IMR-90 (cell line): Measurements from ENCODE around the gene STPG1. TPM values are rescaled to one million over a fixed set of nuclear protein-coding genes. Genes with fewer than 3 reads are reported as not detected.

Experiments
- ATAC-seq: fragments of 200-7000 bp; cut with Tn5 transposase; 2 replicates; pipeline ENCODE4 v1.9.1; 2020; ENCODE audit warnings: low read depth, mild to moderate bottlenecking, moderate library complexity
- BruUV-seq: library from RNA; stranded (reverse); fragments of 400-500 nt; replicated peaks from 2 replicates; lab custom pipeline; 2021; lab: Mats Ljungman, UMichigan
- CTCF ChIA-PET: fragments of 300-600 bp; formaldehyde crosslinking; extraction: SDS; loops from one replicate; lab custom pipeline; 2021; ENCODE audit warnings: antibody characterized with exemption; lab: Yijun Ruan, JAX
- POLR2A ChIA-PET: fragments of 300-600 bp; sonication (Branson Sonifier 250); formaldehyde crosslinking; loops from one replicate; lab custom pipeline; 2022; ENCODE audit warnings: antibody characterized with exemption; ENCODE audit not compliant: unreplicated experiment; lab: Charles Lee
- DNase-seq: peaks from one replicate; pipeline ENCODE4 v3.0.0; 2013
- H2AFZ ChIP-seq: replicated peaks from 2 replicates; pipeline ENCODE3; 2013; ENCODE audit warnings: low read length, mild to moderate bottlenecking; ENCODE audit not compliant: poor library complexity
- H2AK5ac ChIP-seq: 2 replicates; pipeline ENCODE4 v1.6.1; 2013; ENCODE audit warnings: low read depth, low read length, inconsistent platforms
- H2AK9ac ChIP-seq: replicated peaks from 2 replicates; pipeline ENCODE3; 2013; ENCODE audit warnings: mild to moderate bottlenecking, low read depth, low read length, moderate library complexity; ENCODE audit not compliant: poor library complexity
- H2BK120ac ChIP-seq: 2 replicates; pipeline ENCODE4 v1.6.1; 2013; ENCODE audit warnings: low read depth, low read length, inconsistent platforms
- H2BK15ac ChIP-seq: 3 replicates; pipeline ENCODE4 v1.6.1; 2013; ENCODE audit warnings: low read depth, low read length, inconsistent platforms
- H2BK20ac ChIP-seq: 2 replicates; pipeline ENCODE4 v1.6.1; 2013; ENCODE audit warnings: low read depth, mild to moderate bottlenecking, inconsistent platforms, low read length, moderate library complexity
- H2BK5ac ChIP-seq: 2 replicates; pipeline ENCODE4 v1.6.1; 2013; ENCODE audit warnings: mild to moderate bottlenecking, low read depth, low read length, inconsistent platforms; ENCODE audit not compliant: poor library complexity, severe bottlenecking
- H3K14ac ChIP-seq: replicated peaks from 2 replicates; pipeline ENCODE4 v1.6.1; 2013; ENCODE audit warnings: low read depth, low read length, inconsistent platforms
- H3K18ac ChIP-seq: 2 replicates; pipeline ENCODE4 v1.6.1; 2013; ENCODE audit warnings: low read depth, low read length, control low read depth
- H3K23ac ChIP-seq: 2 replicates; pipeline ENCODE4 v1.6.1; 2013; ENCODE audit warnings: low read depth, low read length, inconsistent platforms
- H3K27ac ChIP-seq: 2 replicates; pipeline ENCODE4 v1.5.1; 2013; ENCODE audit warnings: mild to moderate bottlenecking, control low read depth, low read length; ENCODE audit not compliant: insufficient read depth
- H3K27me3 ChIP-seq: 2 replicates; pipeline ENCODE4 v1.6.1; 2013; ENCODE audit warnings: low read length; ENCODE audit not compliant: control insufficient read depth, insufficient read depth
- H3K36me3 ChIP-seq: 2 replicates; pipeline ENCODE4 v1.6.1; 2013; ENCODE audit warnings: low read length, mixed read lengths; ENCODE audit not compliant: control insufficient read depth, insufficient read depth
- H3K4ac ChIP-seq: 2 replicates; pipeline ENCODE4 v1.6.1; 2013; ENCODE audit warnings: low read depth, low read length, inconsistent platforms
- H3K4me1 ChIP-seq: 2 replicates; pipeline ENCODE4 v1.6.1; 2013; ENCODE audit warnings: low read length, mixed read lengths; ENCODE audit not compliant: control insufficient read depth, insufficient read depth
- H3K4me2 ChIP-seq: 2 replicates; pipeline ENCODE4 v1.6.1; 2013; ENCODE audit warnings: low read depth, mild to moderate bottlenecking, control low read depth, low read length, moderate library complexity
- H3K4me3 ChIP-seq: 2 replicates; pipeline ENCODE4 v1.5.1; 2013; ENCODE audit warnings: low read depth, mild to moderate bottlenecking, control low read depth, low read length, moderate library complexity; ENCODE audit not compliant: insufficient read depth
- H3K56ac ChIP-seq: 2 replicates; pipeline ENCODE4 v1.6.1; 2013; ENCODE audit warnings: low read length, inconsistent platforms; ENCODE audit not compliant: insufficient read depth; ENCODE audit errors: extremely low read depth
- H3K79me1 ChIP-seq, 2 experiments: 2 replicates each; pipeline ENCODE4 v1.6.1; 2013; ENCODE audit warnings: low read length in 2 of 2, inconsistent platforms in 1 of 2, low read depth in 1 of 2
- H3K9ac ChIP-seq: 2 replicates; pipeline ENCODE4 v1.6.1; 2013; ENCODE audit warnings: low read depth, low read length, control low read depth
- H3K9me1 ChIP-seq: 2 replicates; pipeline ENCODE4 v1.6.1; 2013; ENCODE audit warnings: low read length, inconsistent platforms; ENCODE audit not compliant: insufficient read depth
- H3K9me3 ChIP-seq: 2 replicates; pipeline ENCODE4 v1.6.1; 2013; ENCODE audit warnings: low read length; ENCODE audit not compliant: control insufficient read depth, insufficient read depth
- H4K20me1 ChIP-seq: 2 replicates; pipeline ENCODE4 v1.6.1; 2013; ENCODE audit warnings: low read length, inconsistent platforms; ENCODE audit not compliant: insufficient read depth
- H4K5ac ChIP-seq: 2 replicates; pipeline ENCODE4 v1.6.1; 2013; ENCODE audit warnings: mild to moderate bottlenecking, low read depth, low read length, control low read depth
- H4K8ac ChIP-seq, 2 experiments: 2 replicates each; pipeline ENCODE4 v1.6.1; 2013; ENCODE audit warnings: low read depth in 2 of 2, low read length in 2 of 2, control low read depth in 1 of 2, inconsistent platforms in 1 of 2
- H4K91ac ChIP-seq: 2 replicates; pipeline ENCODE4 v1.6.1; 2013; ENCODE audit warnings: low read depth, low read length, inconsistent platforms; ENCODE audit not compliant: insufficient read depth
- BHLHE40 ChIP-seq: fragments of 150-350 bp; IDR thresholded peaks from 2 replicates; pipeline ENCODE4 v1.6.1; 2016; ENCODE audit warnings: mild to moderate bottlenecking, low read depth, low read length
- MAFK ChIP-seq: IDR thresholded peaks from 2 replicates; pipeline ENCODE4 v1.6.1; 2012; ENCODE audit warnings: low read depth, low read length, improper control_type of control experiment
- POLR2A ChIP-seq: IDR thresholded peaks from 2 replicates; pipeline ENCODE4 v1.6.1; 2012; ENCODE audit warnings: mild to moderate bottlenecking, low read depth, low read length
- SMC3 ChIP-seq: fragments of 150-350 bp; IDR thresholded peaks from 2 replicates; pipeline ENCODE4 v1.6.1; 2016; ENCODE audit warnings: low read depth, mild to moderate bottlenecking, antibody characterized with exemption, low read length, moderate library complexity
- WGBS, 2 experiments: methylation state at CpG; one replicate each; pipeline versions ENCODE4 v1.1.5 to v1.1.7; 2013; ENCODE audit warnings: missing lambda C conversion rate in 2 of 2; ENCODE audit not compliant: insufficient read length in 1 of 2; ENCODE audit errors: extremely low coverage in 2 of 2; 5-methylcytosine and 5-hydroxymethylcytosine counted together
- dilution Hi-C: fragments of 300-500 bp; cut with HindIII; formaldehyde crosslinking; loops from one replicate; pipeline ENCODE4 v1.14.3; 2018; ENCODE audit warnings: low sequenced_read_pairs; ENCODE audit not compliant: unreplicated experiment
- in situ Hi-C: fragments of 300-500 bp; cut with MboI; formaldehyde crosslinking; loops from 3 replicates; pipeline ENCODE4 v1.14.3; 2019; ENCODE audit warnings: low sequenced_read_pairs, inconsistent platforms, mixed read lengths
- intact Hi-C: fragments of 100-400 bp; cut with micrococcal nuclease; formaldehyde crosslinking; loops from 2 replicates; pipeline ENCODE4 v1.10.0; 2022
- polyA plus RNA-seq, 3 experiments: library from polyadenylated mRNA; depleted of rRNA; stranded (reverse); fragments of >200 nt; gene quantifications; 2 replicates each; pipeline ENCODE4 v1.2.3, GENCODE V29; 2012; ENCODE audit warnings: low replicate concordance in 1 of 3
- total RNA-seq: library from RNA; depleted of rRNA; stranded (reverse); fragments of >200 nt; gene quantifications from 2 replicates; pipeline ENCODE4 v1.2.3, GENCODE V29; 2012
- TF ChIP-seq, protein P1 (sequence below): fragments of 150-350 bp; IDR thresholded peaks from 2 replicates; pipeline ENCODE4 v1.6.1; 2017; ENCODE audit warnings: mild to moderate bottlenecking, antibody characterized with exemption, low read length, low read depth

STPG1 gene
- total and polyA plus RNA-seq, 2 of the 4 experiments (the other 2 are of a cell fraction) = 3.0 to 6.5 TPM

DNA sequence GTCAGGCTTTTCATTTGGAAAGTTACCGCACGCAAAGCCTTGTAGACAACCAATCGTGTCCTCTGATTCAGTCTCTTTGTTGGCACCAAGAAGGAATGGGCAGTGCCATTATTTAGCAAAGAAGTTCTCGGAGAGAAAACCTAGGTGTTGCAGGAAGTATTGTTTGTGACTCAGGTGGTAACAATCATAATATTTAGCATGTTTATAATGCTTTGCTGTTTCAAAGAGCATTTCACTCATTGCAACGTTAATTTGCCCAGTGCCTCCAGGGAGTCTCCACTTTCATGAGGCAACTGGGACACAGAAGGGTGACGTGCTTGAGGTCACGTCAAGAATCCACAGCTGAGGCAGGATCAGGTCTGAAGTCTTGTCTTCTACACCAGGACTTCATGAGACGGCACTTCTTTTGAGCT lies 31.4 kb downstream of the STPG1 start:
- ATAC-seq (no peak), DNase-seq (no peak)
- no peak overlapping the region for H2BK20ac ChIP-seq
- no peak overlapping the region for H2BK120ac ChIP-seq
- CTCF ChIA-PET = interaction anchor here (1.1 kb wide), 1 partner anchor 9 kb away, joined by 4 read pairs; no protein-coding TSS in a partner anchor
- no peak overlapping the region for H3K4ac ChIP-seq
- H3K4me2 ChIP-seq = no peak overlapping the region
- H3K9me3 ChIP-seq = no peaks in the 10 kb centered on the region
- H3K9ac ChIP-seq = no peak overlapping the region
- H3K4me3 ChIP-seq = no peak overlapping the region
- 0 out of 2 replicates have a peak overlapping the region, but pooled peaks have one; percentile 4 for H2AK5ac ChIP-seq
- in situ Hi-C loops = no loop called here
- no peak for TF ChIP-seq POLR2A
- TF ChIP-seq BHLHE40 = no peak
- TF ChIP-seq, protein P1, sequence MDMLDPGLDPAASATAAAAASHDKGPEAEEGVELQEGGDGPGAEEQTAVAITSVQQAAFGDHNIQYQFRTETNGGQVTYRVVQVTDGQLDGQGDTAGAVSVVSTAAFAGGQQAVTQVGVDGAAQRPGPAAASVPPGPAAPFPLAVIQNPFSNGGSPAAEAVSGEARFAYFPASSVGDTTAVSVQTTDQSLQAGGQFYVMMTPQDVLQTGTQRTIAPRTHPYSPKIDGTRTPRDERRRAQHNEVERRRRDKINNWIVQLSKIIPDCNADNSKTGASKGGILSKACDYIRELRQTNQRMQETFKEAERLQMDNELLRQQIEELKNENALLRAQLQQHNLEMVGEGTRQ = no peak
- TF ChIP-seq MAFK = no peak
- TF ChIP-seq SMC3 = no peak
- H3K27me3 ChIP-seq = no peaks in the 10 kb centered on the region
- H3K23ac ChIP-seq = no peak overlapping the region
- WGBS, 2 experiments = 100% methylated on average over 1 of the region's 8 CpGs; no CpG with 5 or more reads in 1 of the 2 experiments
- no peak overlapping the region for H4K5ac ChIP-seq
- H4K91ac ChIP-seq = no peak overlapping the region
- no peak overlapping the region for H3K56ac ChIP-seq
- H3K79me1 ChIP-seq = 0 out of 4 replicates have a peak, but pooled peaks cover 0 to 9% of the 10 kb centered on the region in 2 experiments
- peaks cover 4% of the 10 kb centered on the region; the same call in 1 of the 2 replicates for H4K20me1 ChIP-seq
- no peaks in the 10 kb centered on the region for H3K36me3 ChIP-seq
- no peak overlapping the region for H4K8ac ChIP-seq
- dilution Hi-C loops = no loop called here
- BruUV-seq = no TSS peak
- POLR2A ChIA-PET = no interaction called here
- peaks cover 24% of the 10 kb centered on the region for H3K9me1 ChIP-seq
- peaks cover 16% of the 10 kb centered on the region for H3K4me1 ChIP-seq
- no peak overlapping the region for H2AK9ac ChIP-seq
- intact Hi-C loops = loop anchor here (10.0 kb wide), 1 partner anchor 87 kb away; no protein-coding TSS in a partner anchor
- no peak overlapping the region for H2BK5ac ChIP-seq
- no peak overlapping the region for H2AFZ ChIP-seq
- H3K27ac ChIP-seq = no peak overlapping the region
- no peak overlapping the region for H2BK15ac ChIP-seq
- H3K14ac ChIP-seq = no peak overlapping the region
- no peak overlapping the region for H3K18ac ChIP-seq
